Upper lobe of left lung (tissue), 4 donors: ENCODE data around the gene SLC5A8.

Experiments
- CTCF ChIP-seq, 6 experiments: fragments of 450-650 bp in 4 of 6; fragments of 200-600 bp in 2 of 6; sonication (generic) in 2 of 6; IDR thresholded peaks; one replicate each; pipeline ENCODE4 v1.5.1; 2016 to 2019; ENCODE audit warnings: antibody characterized with exemption in 6 of 6
- EP300 ChIP-seq, 4 donors: sonication (generic); formaldehyde crosslinking; IDR thresholded peaks; one replicate each; pipeline ENCODE4 v1.5.1; 2017; ENCODE audit warnings: antibody characterized with exemption in 4 of 4, control low read depth in 2 of 4
- POLR2A ChIP-seq, 4 donors: fragments of 450-650 bp; IDR thresholded peaks; one replicate each; pipeline ENCODE4 v1.5.1; 2016 to 2017; ENCODE audit warnings: antibody characterized with exemption in 4 of 4, mild to moderate bottlenecking in 2 of 4
- POLR2AphosphoS5 ChIP-seq, 2 donors: sonication (generic); formaldehyde crosslinking; IDR thresholded peaks; one replicate each; pipeline ENCODE4 v1.5.1; 2017; ENCODE audit warnings: antibody characterized with exemption in 2 of 2

- no peak for TF ChIP-seq CTCF (IDR thresholded peaks at IDR 0.05)
- no peak for TF ChIP-seq POLR2AphosphoS5 (IDR thresholded peaks at IDR 0.05)
- peak in 1 of 4 donors; percentile 64 for TF ChIP-seq EP300 (IDR thresholded peaks at IDR 0.05)
- no peak for TF ChIP-seq POLR2A (IDR thresholded peaks at IDR 0.05)
Observed at GRCh38 chr12:101229841-101230241, 19.8 kb upstream of the SLC5A8 start.
